ENCODE results near the gene TNFAIP1.

DNA sequence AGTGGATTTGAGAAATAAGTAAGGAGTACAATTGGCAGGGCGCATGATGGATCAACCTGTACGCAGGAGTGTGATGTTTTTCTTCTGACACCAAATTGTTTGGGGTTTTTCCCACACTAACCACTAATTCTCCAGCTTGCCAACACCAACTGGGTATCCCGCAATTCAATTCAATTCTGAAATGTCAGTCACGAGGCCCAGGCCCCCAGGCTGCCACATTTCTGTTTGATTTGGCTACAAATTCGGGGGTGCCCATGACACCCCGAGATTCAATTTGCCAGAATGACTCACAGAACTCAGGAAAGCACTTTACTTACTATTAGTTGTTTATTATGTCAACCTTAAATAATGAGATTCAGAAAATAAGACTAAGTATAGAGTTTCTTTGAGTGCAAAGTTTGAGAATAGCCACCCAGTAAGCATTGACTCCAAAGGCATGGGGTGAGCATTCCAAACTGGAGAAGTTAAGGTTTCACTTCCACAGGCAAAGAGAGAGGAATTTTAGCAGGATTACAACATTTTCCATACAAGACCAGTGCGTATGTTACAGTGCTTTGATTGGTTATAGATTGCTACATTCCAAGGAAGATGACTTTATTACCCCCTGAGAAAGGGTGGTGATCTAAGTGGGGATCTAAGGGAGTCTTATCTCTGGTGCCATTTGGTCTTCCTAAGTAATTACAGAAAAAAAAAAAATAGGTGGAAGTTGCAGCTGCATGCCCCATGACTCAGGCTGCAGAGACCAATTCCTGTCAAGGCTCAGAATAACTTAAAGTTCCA, 59.0 kb downstream of the TNFAIP1 start:
- TF ChIP-seq, protein P1, sequence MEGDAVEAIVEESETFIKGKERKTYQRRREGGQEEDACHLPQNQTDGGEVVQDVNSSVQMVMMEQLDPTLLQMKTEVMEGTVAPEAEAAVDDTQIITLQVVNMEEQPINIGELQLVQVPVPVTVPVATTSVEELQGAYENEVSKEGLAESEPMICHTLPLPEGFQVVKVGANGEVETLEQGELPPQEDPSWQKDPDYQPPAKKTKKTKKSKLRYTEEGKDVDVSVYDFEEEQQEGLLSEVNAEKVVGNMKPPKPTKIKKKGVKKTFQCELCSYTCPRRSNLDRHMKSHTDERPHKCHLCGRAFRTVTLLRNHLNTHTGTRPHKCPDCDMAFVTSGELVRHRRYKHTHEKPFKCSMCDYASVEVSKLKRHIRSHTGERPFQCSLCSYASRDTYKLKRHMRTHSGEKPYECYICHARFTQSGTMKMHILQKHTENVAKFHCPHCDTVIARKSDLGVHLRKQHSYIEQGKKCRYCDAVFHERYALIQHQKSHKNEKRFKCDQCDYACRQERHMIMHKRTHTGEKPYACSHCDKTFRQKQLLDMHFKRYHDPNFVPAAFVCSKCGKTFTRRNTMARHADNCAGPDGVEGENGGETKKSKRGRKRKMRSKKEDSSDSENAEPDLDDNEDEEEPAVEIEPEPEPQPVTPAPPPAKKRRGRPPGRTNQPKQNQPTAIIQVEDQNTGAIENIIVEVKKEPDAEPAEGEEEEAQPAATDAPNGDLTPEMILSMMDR (IDR thresholded peaks at IDR 0.05; ENCODE audit: borderline replicate concordance, extremely low read depth, low read length, poor library complexity, severe bottlenecking): no peak
- no peak for TF ChIP-seq EZH2 (IDR thresholded peaks at IDR 0.05; ENCODE audit: borderline replicate concordance, low read depth, low read length, severe bottlenecking)
